K562 (cell line): ENCODE measurements around the gene PRRT1. TPM values are rescaled to one million over a fixed set of nuclear protein-coding genes. Genes with fewer than 3 reads are reported as not detected.

Experiments used
- ETV5 ChIP-seq: sonication (generic); formaldehyde crosslinking; IDR thresholded peaks from 2 replicates; pipeline ENCODE4 v1.4.0; 2020; ENCODE audit warnings: low read depth, mild to moderate bottlenecking, missing genetic modification reagents
- FOXK2 ChIP-seq, 2 experiments: fragments of 450-650 bp; IDR thresholded peaks in 1 of 2; conservative IDR thresholded peaks in 1 of 2; 2 replicates each; pipeline ENCODE4 v1.6.1; 2016; ENCODE audit warnings: low read depth in 2 of 2, mild to moderate bottlenecking in 1 of 2
- GTF2A2 ChIP-seq: IDR thresholded peaks from 2 replicates; pipeline ENCODE4 v1.6.1; 2016; ENCODE audit warnings: mild to moderate bottlenecking, missing genetic modification characterization, missing compliant biosample characterization
- HMGN3 ChIP-seq: IDR thresholded peaks from 2 replicates; pipeline ENCODE4 v1.6.1; 2011; ENCODE audit warnings: borderline replicate concordance, low read depth, mild to moderate bottlenecking, mixed read lengths, low read length; ENCODE audit not compliant: insufficient read length; ENCODE audit errors: extremely low read depth
- IRF2 ChIP-seq: sonication (generic); formaldehyde crosslinking; IDR thresholded peaks from 2 replicates; pipeline ENCODE4 v1.8.1; 2022; ENCODE audit warnings: mild to moderate bottlenecking, missing genetic modification reagents
- KHSRP ChIP-seq: fragments of 450-650 bp; IDR thresholded peaks from 2 replicates; pipeline ENCODE4 v1.6.1; 2017
- MXI1 ChIP-seq: IDR thresholded peaks from 2 replicates; pipeline ENCODE4 v1.6.1; 2011; ENCODE audit warnings: low read depth, mild to moderate bottlenecking, improper control_type of control experiment, low read length
- NR2C2 ChIP-seq, 2 experiments: fragments of 200-800 bp in 1 of 2; sonication (Bioruptor generic) in 1 of 2; sonication (generic) in 1 of 2; formaldehyde crosslinking in 1 of 2; IDR thresholded peaks; 2 replicates each; pipeline versions ENCODE4 v1.6.1 to v1.8.0; 2016 to 2022; ENCODE audit warnings: mild to moderate bottlenecking in 1 of 2, missing compliant biosample characterization in 1 of 2, missing genetic modification characterization in 1 of 2, missing genetic modification reagents in 1 of 2
- TAF9B ChIP-seq: fragments of 450-650 bp; IDR thresholded peaks from 2 replicates; pipeline ENCODE4 v1.6.1; 2018; ENCODE audit warnings: mild to moderate bottlenecking; ENCODE audit not compliant: partially characterized antibody
- ZNF23 ChIP-seq: fragments of 250-450 bp; sonication (Bioruptor Pico); IDR thresholded peaks from 2 replicates; pipeline ENCODE4 v1.4.0; 2020; ENCODE audit warnings: mild to moderate bottlenecking
- polyA plus RNA-seq, 8 experiments: library from polyadenylated mRNA; depleted of rRNA in 4 of 8; stranded (reverse) in 5 of 8; unstranded in 3 of 8; fragments of >200 nt; fragmentation: Nextera tagmentation in 2 of 8; fragmentation: Illumina TruSeq in 1 of 8; extraction: Ambion mirVana in 2 of 8; extraction: Trizol in 1 of 8; gene quantifications; 2 replicates each; pipeline versions ENCODE4 v1.2.1 to v1.2.3, GENCODE V29; 2011 to 2014; ENCODE audit warnings: inconsistent platforms in 1 of 8, missing spikeins in 1 of 8
- total RNA-seq, 7 experiments: library from RNA; depleted of rRNA in 6 of 7; stranded (reverse); fragments of >200 nt in 6 of 7; fragmentation: Illumina TruSeq in 2 of 7; extraction: Trizol in 2 of 7; gene quantifications; 2 replicates each; pipeline versions ENCODE4 v1.2.1 to v1.2.3, GENCODE V29; 2011 to 2021; ENCODE audit warnings: low replicate concordance in 1 of 7
- TF ChIP-seq, protein P1 (sequence below), 2 experiments: fragments of 450-650 bp; conservative IDR thresholded peaks; 2 replicates each; pipeline ENCODE4 v1.6.1; 2017; ENCODE audit warnings: mild to moderate bottlenecking in 2 of 2, moderate library complexity in 2 of 2
- TF ChIP-seq, protein P2 (sequence below): conservative IDR thresholded peaks from 2 replicates; pipeline ENCODE4 v1.6.1; 2011; ENCODE audit warnings: low read depth, mild to moderate bottlenecking, low read length; ENCODE audit not compliant: control insufficient read depth
- TF ChIP-seq, protein P3 (sequence below), 2 experiments: fragments of 250-450 bp in 1 of 2; fragments of 450-650 bp in 1 of 2; sonication (Bioruptor Pico) in 1 of 2; IDR thresholded peaks; 2 replicates each; pipeline versions ENCODE4 v1.6.1 to v1.8.0; 2016 to 2021; ENCODE audit warnings: mild to moderate bottlenecking in 2 of 2, moderate library complexity in 2 of 2, missing compliant biosample characterization in 1 of 2, missing genetic modification characterization in 1 of 2
- TF ChIP-seq, protein P4 (sequence below): sonication (generic); formaldehyde crosslinking; IDR thresholded peaks from 2 replicates; pipeline ENCODE4 v1.8.0; 2022; ENCODE audit warnings: mild to moderate bottlenecking, missing genetic modification reagents, borderline replicate concordance
- TF ChIP-seq, protein P5 (sequence below): fragments of 200-800 bp; sonication (Bioruptor generic); IDR thresholded peaks from 2 replicates; pipeline ENCODE4 v1.6.1; 2017; ENCODE audit warnings: missing genetic modification characterization, missing compliant biosample characterization
- TF ChIP-seq, protein P6 (sequence below): fragments of 450-650 bp; IDR thresholded peaks from 2 replicates; pipeline ENCODE4 v1.6.1; 2016; ENCODE audit warnings: borderline replicate concordance

The PRRT1 gene
- total and polyA plus RNA-seq, 9 of the 15 experiments (the other 6 are each of a cell fraction or from before 2014, with no cell fraction given), result 0.14 to 3.5 (median 0.41) TPM

DNA sequence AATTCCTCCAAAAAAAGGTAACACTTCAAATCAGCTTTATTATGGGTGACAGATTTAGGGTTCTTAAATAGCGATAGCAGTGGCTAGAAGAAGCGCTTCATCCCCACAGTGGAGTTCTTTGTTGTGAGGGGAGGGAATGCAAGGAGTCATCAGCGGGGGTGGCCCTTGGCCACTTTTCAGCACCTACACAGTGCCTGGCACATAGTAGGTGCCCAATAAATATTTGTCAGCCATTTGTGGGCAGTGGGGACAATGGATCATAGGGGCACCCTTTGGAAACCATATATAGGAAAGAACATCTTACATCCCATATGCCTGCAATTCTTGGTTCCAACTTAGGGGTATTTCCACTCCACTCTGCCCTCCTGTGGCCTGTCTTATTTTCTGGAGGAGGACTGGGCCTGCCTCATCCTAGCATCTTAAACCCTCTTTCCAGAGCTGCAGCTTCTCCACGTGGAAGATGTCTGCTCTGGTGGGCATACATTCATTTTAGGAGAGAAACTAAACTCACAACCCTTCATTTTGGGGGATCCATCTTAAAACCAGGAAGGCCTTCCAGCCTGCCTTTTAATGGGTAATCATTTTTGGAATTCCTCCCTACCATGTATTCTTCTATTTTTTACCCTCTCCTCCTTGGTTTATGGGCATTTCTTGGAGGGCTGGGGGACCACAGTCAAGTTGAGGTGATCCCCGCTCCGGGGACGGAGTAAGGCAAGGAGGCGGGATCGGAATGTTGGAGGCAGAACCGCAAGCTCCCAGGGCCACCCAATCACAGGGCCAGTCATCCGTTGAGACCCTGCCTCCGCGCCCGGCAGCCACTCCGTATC is 43.3 kb upstream of the PRRT1 start (continued):
- TF ChIP-seq ETV5 (CRISPR knock-in tag) (no peak; the same call in 1 of the 2 replicates), HMGN3 (no peak), NR2C2 (CRISPR knock-in tag; IDR thresholded peaks at IDR 0.05) (no peak), NR2C2 (tag; IDR thresholded peaks at IDR 0.05) (no peak; the same call in 1 of the 2 replicates), TAF9B (no peak), KHSRP (no peak), GTF2A2 (no peak), FOXK2 (conservative IDR thresholded peaks at IDR 0.05 in 1 of 2, IDR thresholded peaks at IDR 0.05 in 1 of 2; ENCODE audit: low read depth in 2 of 2) (no peak), ZNF23 (no peak), MXI1 (no peak), IRF2 (no peak)
- TF ChIP-seq, protein P1, sequence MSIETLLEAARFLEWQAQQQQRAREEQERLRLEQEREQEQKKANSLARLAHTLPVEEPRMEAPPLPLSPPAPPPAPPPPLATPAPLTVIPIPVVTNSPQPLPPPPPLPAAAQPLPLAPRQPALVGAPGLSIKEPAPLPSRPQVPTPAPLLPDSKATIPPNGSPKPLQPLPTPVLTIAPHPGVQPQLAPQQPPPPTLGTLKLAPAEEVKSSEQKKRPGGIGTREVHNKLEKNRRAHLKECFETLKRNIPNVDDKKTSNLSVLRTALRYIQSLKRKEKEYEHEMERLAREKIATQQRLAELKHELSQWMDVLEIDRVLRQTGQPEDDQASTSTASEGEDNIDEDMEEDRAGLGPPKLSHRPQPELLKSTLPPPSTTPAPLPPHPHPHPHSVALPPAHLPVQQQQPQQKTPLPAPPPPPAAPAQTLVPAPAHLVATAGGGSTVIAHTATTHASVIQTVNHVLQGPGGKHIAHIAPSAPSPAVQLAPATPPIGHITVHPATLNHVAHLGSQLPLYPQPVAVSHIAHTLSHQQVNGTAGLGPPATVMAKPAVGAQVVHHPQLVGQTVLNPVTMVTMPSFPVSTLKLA (conservative IDR thresholded peaks at IDR 0.05), result no peak
- TF ChIP-seq, protein P2, sequence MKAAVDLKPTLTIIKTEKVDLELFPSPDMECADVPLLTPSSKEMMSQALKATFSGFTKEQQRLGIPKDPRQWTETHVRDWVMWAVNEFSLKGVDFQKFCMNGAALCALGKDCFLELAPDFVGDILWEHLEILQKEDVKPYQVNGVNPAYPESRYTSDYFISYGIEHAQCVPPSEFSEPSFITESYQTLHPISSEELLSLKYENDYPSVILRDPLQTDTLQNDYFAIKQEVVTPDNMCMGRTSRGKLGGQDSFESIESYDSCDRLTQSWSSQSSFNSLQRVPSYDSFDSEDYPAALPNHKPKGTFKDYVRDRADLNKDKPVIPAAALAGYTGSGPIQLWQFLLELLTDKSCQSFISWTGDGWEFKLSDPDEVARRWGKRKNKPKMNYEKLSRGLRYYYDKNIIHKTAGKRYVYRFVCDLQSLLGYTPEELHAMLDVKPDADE, result no peak
- TF ChIP-seq, protein P3, sequence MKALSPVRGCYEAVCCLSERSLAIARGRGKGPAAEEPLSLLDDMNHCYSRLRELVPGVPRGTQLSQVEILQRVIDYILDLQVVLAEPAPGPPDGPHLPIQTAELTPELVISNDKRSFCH (CRISPR knock-in tag; IDR thresholded peaks at IDR 0.05), result no peak
- TF ChIP-seq, protein P3 (tag; IDR thresholded peaks at IDR 0.05), result no peak
- TF ChIP-seq, protein P4, sequence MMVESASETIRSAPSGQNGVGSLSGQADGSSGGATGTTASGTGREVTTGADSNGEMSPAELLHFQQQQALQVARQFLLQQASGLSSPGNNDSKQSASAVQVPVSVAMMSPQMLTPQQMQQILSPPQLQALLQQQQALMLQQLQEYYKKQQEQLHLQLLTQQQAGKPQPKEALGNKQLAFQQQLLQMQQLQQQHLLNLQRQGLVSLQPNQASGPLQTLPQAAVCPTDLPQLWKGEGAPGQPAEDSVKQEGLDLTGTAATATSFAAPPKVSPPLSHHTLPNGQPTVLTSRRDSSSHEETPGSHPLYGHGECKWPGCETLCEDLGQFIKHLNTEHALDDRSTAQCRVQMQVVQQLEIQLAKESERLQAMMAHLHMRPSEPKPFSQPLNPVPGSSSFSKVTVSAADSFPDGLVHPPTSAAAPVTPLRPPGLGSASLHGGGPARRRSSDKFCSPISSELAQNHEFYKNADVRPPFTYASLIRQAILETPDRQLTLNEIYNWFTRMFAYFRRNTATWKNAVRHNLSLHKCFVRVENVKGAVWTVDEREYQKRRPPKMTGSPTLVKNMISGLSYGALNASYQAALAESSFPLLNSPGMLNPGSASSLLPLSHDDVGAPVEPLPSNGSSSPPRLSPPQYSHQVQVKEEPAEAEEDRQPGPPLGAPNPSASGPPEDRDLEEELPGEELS, result no peak
- TF ChIP-seq, protein P5, sequence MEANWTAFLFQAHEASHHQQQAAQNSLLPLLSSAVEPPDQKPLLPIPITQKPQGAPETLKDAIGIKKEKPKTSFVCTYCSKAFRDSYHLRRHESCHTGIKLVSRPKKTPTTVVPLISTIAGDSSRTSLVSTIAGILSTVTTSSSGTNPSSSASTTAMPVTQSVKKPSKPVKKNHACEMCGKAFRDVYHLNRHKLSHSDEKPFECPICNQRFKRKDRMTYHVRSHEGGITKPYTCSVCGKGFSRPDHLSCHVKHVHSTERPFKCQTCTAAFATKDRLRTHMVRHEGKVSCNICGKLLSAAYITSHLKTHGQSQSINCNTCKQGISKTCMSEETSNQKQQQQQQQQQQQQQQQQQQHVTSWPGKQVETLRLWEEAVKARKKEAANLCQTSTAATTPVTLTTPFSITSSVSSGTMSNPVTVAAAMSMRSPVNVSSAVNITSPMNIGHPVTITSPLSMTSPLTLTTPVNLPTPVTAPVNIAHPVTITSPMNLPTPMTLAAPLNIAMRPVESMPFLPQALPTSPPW (CRISPR knock-in tag), result no peak
- TF ChIP-seq, protein P6, sequence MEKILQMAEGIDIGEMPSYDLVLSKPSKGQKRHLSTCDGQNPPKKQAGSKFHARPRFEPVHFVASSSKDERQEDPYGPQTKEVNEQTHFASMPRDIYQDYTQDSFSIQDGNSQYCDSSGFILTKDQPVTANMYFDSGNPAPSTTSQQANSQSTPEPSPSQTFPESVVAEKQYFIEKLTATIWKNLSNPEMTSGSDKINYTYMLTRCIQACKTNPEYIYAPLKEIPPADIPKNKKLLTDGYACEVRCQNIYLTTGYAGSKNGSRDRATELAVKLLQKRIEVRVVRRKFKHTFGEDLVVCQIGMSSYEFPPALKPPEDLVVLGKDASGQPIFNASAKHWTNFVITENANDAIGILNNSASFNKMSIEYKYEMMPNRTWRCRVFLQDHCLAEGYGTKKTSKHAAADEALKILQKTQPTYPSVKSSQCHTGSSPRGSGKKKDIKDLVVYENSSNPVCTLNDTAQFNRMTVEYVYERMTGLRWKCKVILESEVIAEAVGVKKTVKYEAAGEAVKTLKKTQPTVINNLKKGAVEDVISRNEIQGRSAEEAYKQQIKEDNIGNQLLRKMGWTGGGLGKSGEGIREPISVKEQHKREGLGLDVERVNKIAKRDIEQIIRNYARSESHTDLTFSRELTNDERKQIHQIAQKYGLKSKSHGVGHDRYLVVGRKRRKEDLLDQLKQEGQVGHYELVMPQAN, result peak; percentile 73; the same call in 1 of the 2 replicates
